ENCODE measurements around the gene MTOR.

The MTOR gene

GRCh38 chr1:11150326-11150725 lies 112.0 kb downstream of the MTOR start:
- DNase-seq (ENCODE audit: low read depth in 2 of 2) = no peak

- no peak for DNase-seq (ENCODE audit: low read depth in 2 of 2)
Measured at GRCh38 chr1:11147197-11147770, 115.1 kb downstream of the MTOR start.

DNA sequence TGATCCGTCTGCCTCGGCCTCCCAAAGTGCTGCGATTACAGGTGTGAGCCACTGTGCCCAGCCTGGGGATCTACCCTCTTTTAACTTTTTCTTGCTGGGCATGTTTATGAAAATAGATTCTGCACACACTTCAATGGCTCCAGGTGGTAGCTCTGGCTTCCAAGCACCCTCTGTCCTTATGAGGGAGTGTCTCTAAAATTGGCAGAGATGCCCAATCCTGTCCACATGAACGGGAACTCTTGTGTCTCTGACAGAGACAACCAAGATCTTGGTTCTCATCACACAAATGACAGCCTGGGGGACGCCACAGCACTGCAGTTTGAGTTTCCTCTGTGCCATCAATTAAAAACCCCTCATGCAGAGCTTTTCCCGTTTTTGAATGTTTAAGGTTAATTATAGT lies 116.6 kb downstream of the MTOR start:
- DNase-seq (ENCODE audit: low read depth in 2 of 2) = no peak

GRCh38 chr1:11144570-11145256 lies 117.6 kb downstream of the MTOR start:
- no peak for DNase-seq (ENCODE audit: low read depth in 2 of 2)

DNA sequence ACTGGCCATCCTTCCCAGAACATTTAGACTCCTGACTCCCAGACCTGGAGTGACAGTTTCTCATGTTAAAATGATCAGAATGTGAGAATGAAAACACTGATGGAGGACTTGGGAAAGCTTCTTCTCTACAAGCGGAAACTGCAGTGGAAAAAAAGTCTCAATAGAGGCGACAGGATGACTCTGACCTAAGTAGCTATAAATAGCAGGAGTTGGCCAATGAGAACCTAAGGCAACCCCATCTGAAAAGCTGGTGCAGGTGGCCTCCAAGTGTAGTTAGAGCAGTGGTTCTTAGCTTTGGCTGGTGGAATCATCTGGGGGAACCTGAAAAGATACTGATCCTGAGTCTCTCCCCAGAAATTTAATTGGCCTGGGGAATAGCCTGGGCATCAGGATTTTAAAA lies 118.4 kb downstream of the MTOR start:
- no peak for DNase-seq (ENCODE audit: low read depth in 2 of 2)

- DNase-seq (ENCODE audit: low read depth in 2 of 2) = no peak
Measured at GRCh38 chr1:11143401-11143800, 119.0 kb downstream of the MTOR start.

DNA sequence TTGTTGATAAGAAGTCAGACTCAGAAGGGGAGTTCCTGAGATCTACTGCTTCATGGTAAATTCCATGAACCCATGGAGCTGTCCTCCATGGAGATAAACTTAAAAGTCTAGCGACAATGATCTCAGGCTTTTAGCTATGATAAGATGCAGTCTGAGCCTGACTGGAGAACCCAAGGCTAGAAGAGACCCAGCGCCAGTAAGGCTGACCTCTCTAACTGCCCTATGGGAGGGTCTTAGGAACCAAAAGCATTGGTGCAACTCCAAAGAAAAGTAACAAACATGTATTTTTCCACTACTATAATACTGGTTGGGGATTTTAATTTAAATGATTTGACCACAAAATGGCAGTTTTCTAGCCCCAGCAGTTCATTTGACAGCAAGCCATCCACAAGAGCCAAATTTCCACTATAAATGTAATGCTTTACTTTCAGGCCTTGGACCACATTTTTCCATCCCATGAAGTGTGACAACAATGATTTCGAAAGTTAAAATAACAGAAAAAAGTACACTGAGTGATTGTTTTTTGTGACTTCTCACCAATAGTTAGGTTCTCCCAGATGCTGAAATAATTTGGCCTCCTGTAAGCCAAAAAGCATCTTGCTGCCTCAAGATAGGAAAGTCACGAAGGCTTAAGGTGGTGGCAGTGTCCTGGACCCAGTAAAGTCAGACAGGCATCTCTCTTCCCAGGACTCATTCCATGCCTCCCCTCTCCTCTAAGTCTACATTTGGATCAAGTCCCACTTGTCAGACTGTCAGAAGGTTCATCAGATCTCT lies 119.5 kb downstream of the MTOR start:
- DNase-seq (ENCODE audit: low read depth in 2 of 2) = no peak

- DNase-seq (ENCODE audit: low read depth in 2 of 2) = peak in 1 of 2 experiments; percentile 15
Measured at GRCh38 chr1:11138952-11139351, 123.4 kb downstream of the MTOR start.

DNA sequence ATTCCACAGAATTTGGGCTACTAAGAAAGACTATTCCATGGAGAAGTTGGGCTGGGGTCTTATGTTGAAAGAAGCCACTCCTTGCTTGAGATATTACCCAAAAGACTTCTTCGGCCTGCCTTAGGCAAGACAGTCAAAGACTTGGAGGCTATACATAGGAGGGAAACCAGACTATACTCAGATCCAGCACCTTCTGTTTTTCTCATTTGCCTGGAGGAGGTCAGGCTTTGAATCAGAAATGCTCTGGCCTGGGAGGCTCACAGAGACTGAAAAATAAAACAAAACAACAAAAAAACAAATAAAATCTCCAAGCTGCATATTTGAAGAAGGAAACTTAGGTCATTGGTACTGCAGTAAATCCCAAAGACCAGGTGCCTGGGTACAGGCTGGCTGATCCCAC lies 124.3 kb downstream of the MTOR start:
- no peak for DNase-seq (ENCODE audit: low read depth in 2 of 2)

DNA sequence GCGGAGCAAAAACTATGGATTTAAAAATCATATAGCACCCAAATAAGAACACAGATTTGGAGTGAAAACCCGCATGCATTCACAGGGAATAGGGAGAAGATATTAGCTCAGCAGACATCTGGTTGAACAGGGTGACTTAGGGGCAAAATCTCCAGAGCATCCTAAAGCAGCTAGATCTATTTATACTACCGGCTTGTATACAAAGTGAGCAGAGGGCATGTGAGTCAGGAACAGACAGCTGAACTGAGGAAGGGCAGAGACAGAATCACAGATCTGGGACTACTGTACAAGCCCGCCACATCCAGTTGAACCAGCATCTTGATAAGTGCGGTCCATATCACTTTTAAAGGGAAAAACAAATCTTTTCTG lies 127.5 kb downstream of the MTOR start:
- DNase-seq (ENCODE audit: low read depth in 2 of 2) = no peak

DNA sequence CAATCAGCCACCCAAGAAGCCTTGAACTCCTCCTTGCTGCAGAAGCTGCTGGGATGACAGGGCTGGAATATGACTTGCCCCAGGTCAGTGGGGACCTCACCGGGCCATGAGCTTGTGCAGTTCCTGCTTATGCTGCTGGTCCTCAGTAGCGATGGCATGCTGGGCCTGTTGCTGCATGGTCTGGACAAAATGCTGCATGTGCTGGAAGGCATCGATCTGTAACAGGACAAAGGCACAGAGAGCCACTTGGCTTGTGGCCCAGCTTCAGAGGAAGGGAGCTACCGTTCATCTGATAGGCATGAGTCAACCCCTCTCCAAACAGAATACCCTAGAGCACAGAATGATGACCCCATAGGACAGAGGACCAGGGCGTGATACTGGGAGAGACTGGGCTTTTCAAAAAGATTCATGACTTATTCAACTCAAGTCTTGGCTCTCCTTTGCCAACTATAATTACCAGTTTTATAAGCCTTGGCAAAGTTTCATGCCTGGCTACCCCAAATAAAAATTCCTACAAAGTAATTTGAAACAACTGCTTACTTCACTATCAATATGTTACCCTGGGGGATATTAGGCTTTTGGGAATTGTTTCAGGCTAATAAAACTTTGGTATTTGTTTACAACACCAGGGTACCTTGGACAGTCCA lies 128.0 kb downstream of the MTOR start:
- no peak for DNase-seq (ENCODE audit: low read depth in 2 of 2)

GRCh38 chr1:11132563-11133293 lies 129.6 kb downstream of the MTOR start:
- DNase-seq (ENCODE audit: low read depth in 2 of 2) = no peak

DNA sequence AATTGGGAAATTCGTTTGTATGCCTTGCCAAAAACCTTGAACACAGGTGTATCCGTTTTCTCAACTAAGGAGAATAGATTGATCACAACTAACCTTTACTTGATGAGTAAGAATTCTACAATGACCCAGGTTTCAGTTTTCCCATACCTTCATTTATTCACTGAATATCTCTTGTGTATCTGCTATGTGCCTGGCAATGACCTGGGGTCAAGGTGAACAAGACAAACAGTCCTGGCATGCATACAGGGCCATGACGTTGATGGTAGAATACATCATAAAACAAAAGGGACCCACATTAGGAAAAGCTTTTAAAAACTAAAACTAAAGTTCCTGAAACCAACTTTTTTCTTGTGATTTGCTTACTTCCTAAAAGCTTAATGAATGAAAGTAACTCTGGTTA lies 130.5 kb downstream of the MTOR start:
- no peak for DNase-seq (ENCODE audit: low read depth in 2 of 2)

GRCh38 chr1:11130406-11130805 lies 131.9 kb downstream of the MTOR start:
- no peak for DNase-seq (ENCODE audit: low read depth in 2 of 2)

GRCh38 chr1:11129649-11130390 lies 132.5 kb downstream of the MTOR start:
- DNase-seq (ENCODE audit: low read depth in 2 of 2) = no peak

GRCh38 chr1:11126569-11126968 lies 135.8 kb downstream of the MTOR start:
- DNase-seq (ENCODE audit: low read depth in 2 of 2) = no peak

DNA sequence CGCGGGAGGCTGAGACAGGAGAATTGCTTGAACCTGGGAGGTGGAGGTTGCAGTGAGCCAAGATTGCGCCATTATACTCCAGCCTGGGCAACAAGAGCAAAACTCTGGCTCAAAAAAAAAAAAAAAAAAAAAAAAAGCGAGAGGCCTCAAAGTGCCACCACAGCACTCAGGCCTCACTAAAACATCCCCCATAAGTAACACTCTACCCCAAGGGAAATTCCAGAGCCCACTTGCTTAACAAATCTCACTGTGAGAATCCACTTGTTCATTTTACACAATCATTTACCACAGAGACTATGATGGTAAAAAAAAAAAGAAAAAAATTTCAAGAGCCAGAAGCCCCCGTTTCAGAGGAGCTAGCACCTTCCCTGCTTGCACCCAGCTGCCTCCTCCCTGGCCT lies 136.4 kb downstream of the MTOR start:
- no peak for DNase-seq (ENCODE audit: low read depth in 2 of 2)

DNA sequence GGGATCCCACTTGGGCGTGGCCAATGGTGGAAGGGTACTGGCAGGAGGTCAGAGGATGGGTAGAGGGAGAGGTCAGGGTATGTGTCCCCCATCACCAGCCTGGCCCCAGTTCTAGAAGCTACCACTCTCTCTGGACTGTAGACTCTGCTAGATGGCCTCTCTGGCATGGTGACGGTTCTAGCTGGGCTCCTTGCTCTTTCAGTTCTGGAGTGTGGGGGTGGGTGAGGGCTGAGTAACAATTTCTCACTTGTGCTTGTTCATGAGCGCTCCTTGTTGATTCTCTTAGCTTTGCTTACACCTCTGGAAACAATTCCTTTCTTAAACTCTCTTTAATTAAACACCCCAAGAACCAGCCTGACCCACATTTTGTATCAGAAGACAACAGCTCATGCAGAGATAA lies 137.4 kb downstream of the MTOR start:
- DNase-seq (ENCODE audit: low read depth in 2 of 2) = no peak

DNA sequence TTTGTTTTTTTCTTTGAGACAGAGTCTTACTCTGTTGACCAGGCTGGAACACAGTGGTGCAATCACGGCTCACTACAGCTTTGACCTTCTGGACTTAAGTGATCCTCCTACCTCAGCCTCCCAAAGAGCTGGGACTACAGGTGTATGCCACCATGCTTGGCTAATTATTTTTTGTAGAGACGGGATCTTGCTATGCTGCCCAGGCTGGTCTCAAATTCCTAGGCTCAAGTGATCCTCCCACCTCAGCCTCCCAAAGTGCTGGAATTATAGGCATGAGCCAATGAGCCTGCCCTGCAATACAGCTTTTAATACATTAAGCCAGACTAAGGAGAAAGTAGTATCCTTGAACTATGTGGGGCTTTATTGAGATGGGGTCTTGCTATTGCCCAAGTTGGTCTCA lies 146.0 kb downstream of the MTOR start:
- no peak for DNase-seq (ENCODE audit: low read depth in 2 of 2)

DNA sequence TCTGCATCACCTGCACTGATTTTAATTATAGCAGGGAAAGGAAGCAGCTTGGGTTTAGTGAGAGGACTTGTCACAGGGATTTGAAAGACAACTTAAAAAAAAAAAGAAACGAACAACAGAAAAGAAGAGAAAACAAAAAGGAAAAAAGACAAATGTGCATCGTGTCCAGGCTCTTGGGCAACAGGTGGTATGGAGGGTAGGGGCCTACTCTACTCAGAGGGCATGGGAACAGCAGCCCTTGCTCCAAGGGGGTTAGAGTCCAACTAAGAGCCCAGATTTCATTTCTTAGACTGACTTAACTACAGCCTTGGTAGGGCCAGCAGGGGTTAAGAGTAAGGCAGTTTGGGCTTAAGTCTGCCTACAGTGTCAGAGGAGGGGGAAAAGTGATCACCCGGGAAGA lies 147.4 kb downstream of the MTOR start:
- no peak for DNase-seq (ENCODE audit: low read depth in 2 of 2)

DNA sequence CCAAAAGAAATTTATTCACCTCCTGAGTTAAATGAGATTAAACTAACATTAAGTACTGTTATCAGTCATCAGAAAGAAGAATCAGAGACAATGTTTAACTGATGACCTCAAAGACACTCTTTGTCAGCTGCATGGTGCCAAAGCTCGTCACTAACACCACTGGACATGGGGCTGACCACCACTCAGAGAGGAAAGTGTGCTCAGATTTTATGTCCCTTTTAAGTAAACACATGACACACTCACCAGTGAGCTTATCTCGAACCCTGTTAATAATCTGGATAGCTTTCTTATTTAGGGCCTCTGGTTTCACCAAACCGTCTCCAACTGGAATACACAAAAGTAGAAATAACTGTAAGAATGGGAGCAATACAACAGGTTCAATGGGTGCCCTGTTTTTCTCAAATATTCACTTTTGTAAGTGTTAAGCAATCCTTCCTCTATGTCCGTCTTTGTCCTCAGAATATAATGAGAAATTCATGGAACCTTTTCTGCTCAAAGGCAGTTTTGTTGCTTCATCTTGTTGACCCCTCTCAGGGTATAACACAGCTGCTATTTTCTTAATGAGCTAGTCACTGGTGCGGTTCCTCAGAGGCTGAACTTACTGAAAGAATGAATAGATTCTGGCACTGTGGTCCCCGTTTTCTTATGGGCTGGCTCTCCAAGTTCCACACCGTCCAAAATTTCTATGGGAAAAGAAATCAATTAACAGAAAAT lies 153.1 kb downstream of the MTOR start:
- DNase-seq (ENCODE audit: low read depth in 2 of 2) = no peak
